GM18870 (cell line): ENCODE measurements around the gene LRCH2.
"Not testable (repeated sequence)": the region's sequence is repeated elsewhere in the genome, so short reads cannot be mapped to it uniquely, and the experiment has no call there.

ENCODE experiments used
- ATAC-seq: cut with Tn5 transposase; IDR thresholded peaks from one replicate; pipeline ENCODE4 v1.9.1; 2021; ENCODE audit warnings: moderate library complexity; ENCODE audit not compliant: unreplicated experiment

The LRCH2 gene

GRCh38 chrX:115209547-115209946 lies 24.3 kb downstream of the LRCH2 start:
- not testable (repeated sequence) for ATAC-seq

GRCh38 chrX:115204040-115204439 lies 29.9 kb downstream of the LRCH2 start:
- no peak for ATAC-seq

- no peak for ATAC-seq
Observed at GRCh38 chrX:115192244-115192700, 41.6 kb downstream of the LRCH2 start.

- ATAC-seq = no peak
Observed at GRCh38 chrX:115191490-115192243, 42.2 kb downstream of the LRCH2 start.

GRCh38 chrX:115190636-115191489 lies 43.0 kb downstream of the LRCH2 start:
- ATAC-seq = no peak

- no peak for ATAC-seq
Observed at GRCh38 chrX:115189646-115190635, 44.0 kb downstream of the LRCH2 start.

- no peak for ATAC-seq
Observed at GRCh38 chrX:115189110-115189509, 44.8 kb downstream of the LRCH2 start, which contains the start of gene RBMXL3. TSS of gene RBMXL3 (plus strand) at chrX:115189410. CDS start at chrX:115189442, 32 bp downstream.

GRCh38 chrX:115183980-115184379 lies 49.9 kb downstream of the LRCH2 start:
- ATAC-seq = no peak

- ATAC-seq = no peak
Observed at GRCh38 chrX:115178473-115178872, 55.4 kb downstream of the LRCH2 start.

GRCh38 chrX:115177932-115178331 lies 56.0 kb downstream of the LRCH2 start:
- ATAC-seq = no peak

- no peak for ATAC-seq
Observed at GRCh38 chrX:115174548-115174947, 59.3 kb downstream of the LRCH2 start.

GRCh38 chrX:115173181-115173580 lies 60.7 kb downstream of the LRCH2 start:
- ATAC-seq = no peak

GRCh38 chrX:115147220-115147619 lies 86.7 kb downstream of the LRCH2 start:
- ATAC-seq = no peak

- no peak for ATAC-seq
Observed at GRCh38 chrX:115142057-115142456, 91.8 kb downstream of the LRCH2 start.

- ATAC-seq = no peak
Observed at GRCh38 chrX:115138040-115138439, 95.9 kb downstream of the LRCH2 start.

- ATAC-seq = no peak
Observed at GRCh38 chrX:115134382-115134781, 99.5 kb downstream of the LRCH2 start.

- no peak for ATAC-seq
Observed at GRCh38 chrX:115112411-115112810, 121.5 kb downstream of the LRCH2 start.

- no peak for ATAC-seq
Observed at GRCh38 chrX:115098897-115099296, 135.0 kb downstream of the LRCH2 start.

- no peak for ATAC-seq
Observed at GRCh38 chrX:115093191-115093590, 140.7 kb downstream of the LRCH2 start.

- ATAC-seq = no peak
Observed at GRCh38 chrX:115089419-115089818, 144.5 kb downstream of the LRCH2 start.

GRCh38 chrX:115068896-115069295 lies 165.0 kb downstream of the LRCH2 start:
- no peak for ATAC-seq
